GM06990 (cell line): Measurements from ENCODE around the gene MMP21.

Source experiments
- DNase-seq: peaks from one replicate; pipeline ENCODE4 v3.0.0-alpha.2; 2011; ENCODE audit not compliant: insufficient read length; ENCODE audit errors: extremely low read depth
- H3K27me3 ChIP-seq: replicated peaks from 2 replicates; pipeline ENCODE4 v1.6.0; 2011; ENCODE audit warnings: low read length; ENCODE audit not compliant: control insufficient read depth, insufficient read depth
- H3K36me3 ChIP-seq: 2 replicates; pipeline ENCODE4 v1.5.1; 2011; ENCODE audit warnings: low read length; ENCODE audit not compliant: control insufficient read depth, insufficient read depth
- H3K4me3 ChIP-seq: replicated peaks from 2 replicates; pipeline ENCODE4 v1.5.1; 2011; ENCODE audit warnings: low read depth, mild to moderate bottlenecking, control low read depth, low read length
- CTCF ChIP-seq: IDR thresholded peaks from 2 replicates; pipeline ENCODE4 v1.5.1; 2011; ENCODE audit warnings: low read length, control low read depth, mild to moderate bottlenecking, inconsistent platforms; ENCODE audit not compliant: insufficient read depth, poor library complexity, severe bottlenecking

Gene MMP21

GRCh38 chr10:125772864-125773180, 2.8 kb downstream of the MMP21 start:
- H3K36me3 ChIP-seq: peaks cover 4% of the 10 kb centered on the region
- no peaks in the 10 kb centered on the region; the same call in 1 of the 2 replicates for H3K27me3 ChIP-seq
- no peak overlapping the region for H3K4me3 ChIP-seq
- TF ChIP-seq CTCF: no peak
- no peak for DNase-seq

GRCh38 chr10:125772112-125772863, 3.3 kb downstream of the MMP21 start:
- TF ChIP-seq CTCF: no peak
- no peaks in the 10 kb centered on the region; the same call in 1 of the 2 replicates for H3K27me3 ChIP-seq
- DNase-seq: no peak
- no peak overlapping the region for H3K4me3 ChIP-seq
- peaks cover 4% of the 10 kb centered on the region for H3K36me3 ChIP-seq

- no peak overlapping the region for H3K4me3 ChIP-seq
- DNase-seq: no peak
- no peak for TF ChIP-seq CTCF
These were observed 4.8 kb downstream of the MMP21 start for GRCh38 chr10:125770844-125771243.

GRCh38 chr10:125769175-125769574, 6.4 kb downstream of the MMP21 start:
- H3K4me3 ChIP-seq: no peak overlapping the region
- no peak for TF ChIP-seq CTCF
- no peak for DNase-seq
- no peaks in the 10 kb centered on the region for H3K27me3 ChIP-seq
- peaks cover 11% of the 10 kb centered on the region for H3K36me3 ChIP-seq

More at GRCh38 chr10:125770844-125771243, 4.8 kb downstream of the MMP21 start:
- Histone ChIP-seq H3K27me3 (no peaks in the 10 kb centered on the region), H3K36me3 (peaks cover 8% of the 10 kb centered on the region)

GRCh38 chr10:125768219-125768855, 7.3 kb downstream of the MMP21 start:
- H3K4me3 ChIP-seq: no peak overlapping the region
- no peaks in the 10 kb centered on the region for H3K27me3 ChIP-seq
- TF ChIP-seq CTCF: no peak
- peaks cover 13% of the 10 kb centered on the region for H3K36me3 ChIP-seq
- no peak for DNase-seq
